Liver (tissue), 9 donors: ENCODE results near the gene UBE2D2. TPM values are rescaled to one million over a fixed set of nuclear protein-coding genes. Genes with fewer than 3 reads are reported as not detected.

ENCODE experiments used
- DNase-seq: peaks from one replicate; pipeline ENCODE4 v3.0.0-alpha.2; 2017; ENCODE audit warnings: low spot score
- H3K27ac ChIP-seq, 2 donors: one replicate each; pipeline ENCODE4 v1.7.0; 2013; ENCODE audit warnings: inconsistent platforms in 2 of 2, low read length in 2 of 2, control low read depth in 1 of 2, low read depth in 1 of 2, mild to moderate bottlenecking in 1 of 2
- H3K27me3 ChIP-seq, 4 donors: one replicate each; pipeline versions ENCODE4 v1.6.1 to v1.7.0; 2013; ENCODE audit warnings: low read length in 3 of 4, inconsistent platforms in 1 of 4, mild to moderate bottlenecking in 1 of 4, moderate library complexity in 1 of 4; ENCODE audit not compliant: control insufficient read depth in 4 of 4, insufficient read depth in 4 of 4
- H3K36me3 ChIP-seq, 4 donors: one replicate each; pipeline versions ENCODE4 v1.6.1 to v1.7.0; 2013; ENCODE audit warnings: low read length in 3 of 4, mild to moderate bottlenecking in 3 of 4, low read depth in 1 of 4, moderate library complexity in 1 of 4; ENCODE audit not compliant: control insufficient read depth in 4 of 4, insufficient read depth in 3 of 4
- H3K4me1 ChIP-seq, 4 donors: one replicate each; pipeline versions ENCODE4 v1.6.1 to v1.7.0; 2013; ENCODE audit warnings: low read length in 3 of 4, mild to moderate bottlenecking in 3 of 4, moderate library complexity in 1 of 4; ENCODE audit not compliant: control insufficient read depth in 4 of 4, insufficient read depth in 4 of 4
- H3K4me3 ChIP-seq, 3 donors: one replicate each; pipeline versions ENCODE4 v1.6.1 to v1.7.0; 2013; ENCODE audit warnings: low read length in 3 of 3, control low read depth in 1 of 3, low read depth in 1 of 3, mild to moderate bottlenecking in 1 of 3
- H3K9ac ChIP-seq, 2 donors: one replicate each; pipeline ENCODE4 v1.7.0; 2013; ENCODE audit warnings: low read length in 2 of 2, mild to moderate bottlenecking in 2 of 2, moderate library complexity in 2 of 2, control low read depth in 1 of 2, low read depth in 1 of 2
- H3K9me3 ChIP-seq, 4 donors: one replicate each; pipeline versions ENCODE4 v1.6.1 to v1.7.0; 2013; ENCODE audit warnings: low read length in 3 of 4; ENCODE audit not compliant: control insufficient read depth in 4 of 4
- ATF3 ChIP-seq: IDR thresholded peaks from 2 replicates; pipeline ENCODE4 v1.6.1; 2016; ENCODE audit warnings: antibody characterized with exemption
- CTCF ChIP-seq: fragments of 150-350 bp; IDR thresholded peaks from 2 replicates; pipeline ENCODE4 v1.5.1; 2017; ENCODE audit warnings: improper control_type of control experiment, low read depth, low read length; ENCODE audit not compliant: missing input control
- EGR1 ChIP-seq, 2 donors: IDR thresholded peaks; 2 replicates each; pipeline ENCODE4 v1.6.1; 2016 to 2018; ENCODE audit warnings: antibody characterized with exemption in 2 of 2, low read depth in 2 of 2
- FOXA1 ChIP-seq: IDR thresholded peaks from 2 replicates; pipeline ENCODE4 v1.6.1; 2016; ENCODE audit warnings: antibody characterized with exemption
- FOXA2 ChIP-seq: IDR thresholded peaks from 2 replicates; pipeline ENCODE4 v1.6.1; 2016; ENCODE audit warnings: antibody characterized with exemption
- GABPA ChIP-seq, 2 donors: IDR thresholded peaks in 1 of 2; conservative IDR thresholded peaks in 1 of 2; 2 replicates each; pipeline ENCODE4 v1.6.1; 2016; ENCODE audit warnings: antibody characterized with exemption in 2 of 2, mild to moderate bottlenecking in 1 of 2, moderate library complexity in 1 of 2
- HNF4A ChIP-seq, 2 donors: conservative IDR thresholded peaks; 2 replicates each; pipeline ENCODE4 v1.6.1; 2016; ENCODE audit warnings: antibody characterized with exemption in 2 of 2, mild to moderate bottlenecking in 2 of 2
- HNF4G ChIP-seq: IDR thresholded peaks from 2 replicates; pipeline ENCODE4 v1.6.1; 2016; ENCODE audit warnings: antibody characterized with exemption
- JUND ChIP-seq, 2 donors: IDR thresholded peaks; 2 replicates each; pipeline ENCODE4 v1.6.1; 2016; ENCODE audit warnings: antibody characterized with exemption in 2 of 2
- MAX ChIP-seq: IDR thresholded peaks from 2 replicates; pipeline ENCODE4 v1.6.1; 2016; ENCODE audit warnings: antibody characterized with exemption
- NR2F2 ChIP-seq: IDR thresholded peaks from 2 replicates; pipeline ENCODE4 v1.6.1; 2016; ENCODE audit warnings: antibody characterized with exemption
- RAD21 ChIP-seq, 2 donors: IDR thresholded peaks; 2 replicates each; pipeline ENCODE4 v1.6.1; 2016; ENCODE audit warnings: antibody characterized with exemption in 2 of 2, mild to moderate bottlenecking in 2 of 2
- REST ChIP-seq: IDR thresholded peaks from 2 replicates; pipeline ENCODE4 v1.6.1; 2016; ENCODE audit warnings: antibody characterized with exemption, mild to moderate bottlenecking
- RXRA ChIP-seq, 2 donors: IDR thresholded peaks; 2 replicates each; pipeline ENCODE4 v1.6.1; 2017 to 2018; ENCODE audit warnings: antibody characterized with exemption in 2 of 2, mild to moderate bottlenecking in 1 of 2
- SP1 ChIP-seq: IDR thresholded peaks from 2 replicates; pipeline ENCODE4 v1.6.1; 2018; ENCODE audit warnings: antibody characterized with exemption, mild to moderate bottlenecking
- TAF1 ChIP-seq: conservative IDR thresholded peaks from 2 replicates; pipeline ENCODE4 v1.6.1; 2016; ENCODE audit warnings: antibody characterized with exemption, mild to moderate bottlenecking
- YY1 ChIP-seq: IDR thresholded peaks from 2 replicates; pipeline ENCODE4 v1.6.1; 2016; ENCODE audit warnings: antibody characterized with exemption, mild to moderate bottlenecking
- ZBTB33 ChIP-seq: IDR thresholded peaks from 2 replicates; pipeline ENCODE4 v1.6.1; 2016; ENCODE audit warnings: antibody characterized with exemption
- WGBS: extraction: QIAGEN DNeasy Blood & Tissue Kit; methylation state at CpG from one replicate; pipeline ENCODE4 v1.1.7; 2013; 5-methylcytosine and 5-hydroxymethylcytosine counted together
- polyA plus RNA-seq, 2 donors: library from polyadenylated mRNA; stranded (reverse) in 1 of 2; unstranded in 1 of 2; fragments of 200-250 nt in 1 of 2; fragments of >200 nt in 1 of 2; fragmentation: Nextera tagmentation in 1 of 2; extraction: Ambion mirVana in 1 of 2; gene quantifications; one replicate each; pipeline versions ENCODE4 v1.2.1 to v1.2.3, GENCODE V29; 2013 to 2015
- total RNA-seq, 2 donors: library from RNA; depleted of rRNA; stranded (reverse); fragments of >200 nt; gene quantifications; one replicate each; pipeline ENCODE4 v1.2.3, GENCODE V29; 2014
- donor health status: healthy.
- donor health status: healthy.
- donor health status: healthy.
- donor health status: healthy.
- donor health status: healthy.

Gene UBE2D2
- total and polyA plus RNA-seq, 4 donors = 17.0 to 53.6 (median 41.4) TPM

GRCh38 chr5:139653616-139654015 lies 92.5 kb downstream of the UBE2D2 start:
- H3K4me3 ChIP-seq = no peak overlapping the region
- H3K9me3 ChIP-seq = no peaks in the 10 kb centered on the region
- no peaks in the 10 kb centered on the region for H3K36me3 ChIP-seq
- WGBS = 65% methylated on average over 5 of the region's 5 CpGs
- H3K4me1 ChIP-seq = peaks cover 46 to 83% (median 69%) of the 10 kb centered on the region in 4 donors
- no peak for TF ChIP-seq JUND (IDR thresholded peaks at IDR 0.05)
- no peak for TF ChIP-seq CTCF
- TF ChIP-seq GABPA (IDR thresholded peaks at IDR 0.05 in 1 of 2, conservative IDR thresholded peaks at IDR 0.05 in 1 of 2) = no peak
- TF ChIP-seq SP1 = no peak
- TF ChIP-seq RAD21 (IDR thresholded peaks at IDR 0.05) = no peak
- no peak for TF ChIP-seq FOXA2
- no peak for TF ChIP-seq TAF1
- no peak for TF ChIP-seq YY1
- TF ChIP-seq RXRA (IDR thresholded peaks at IDR 0.05) = no peak
- no peak for TF ChIP-seq MAX
- no peak for TF ChIP-seq HNF4G
- no peak for TF ChIP-seq ATF3
- no peak for TF ChIP-seq REST
- no peak for TF ChIP-seq HNF4A (conservative IDR thresholded peaks at IDR 0.05)
- TF ChIP-seq FOXA1 = no peak
- TF ChIP-seq EGR1 (IDR thresholded peaks at IDR 0.05; ENCODE audit: low read depth in 2 of 2) = no peak
- TF ChIP-seq ZBTB33 = no peak
- TF ChIP-seq NR2F2 = no peak
- H3K27me3 ChIP-seq = no peaks in the 10 kb centered on the region
- peak overlapping the region; percentile 4 to 7 for H3K9ac ChIP-seq
- DNase-seq = no peak
- H3K27ac ChIP-seq = peak overlapping the region; percentile 93 to 96
